Kidney capillary endothelial cell (primary cell): ENCODE measurements around the gene HMGXB4.

Source experiments
- DNase-seq: peaks from one replicate; pipeline ENCODE4 v3.0.0-alpha.2; 2018; ENCODE audit warnings: low spot score

HMGXB4 gene

GRCh38 chr22:35326854-35327562 is 69.7 kb downstream of the HMGXB4 start:
- DNase-seq, result no peak

- no peak for DNase-seq
Observed at GRCh38 chr22:35327690-35328471, 70.6 kb downstream of the HMGXB4 start.

- no peak for DNase-seq
Observed at GRCh38 chr22:35328472-35328885, 71.2 kb downstream of the HMGXB4 start.

- no peak for DNase-seq
Observed at GRCh38 chr22:35329114-35329847, 72.0 kb downstream of the HMGXB4 start.

- DNase-seq, result peak; percentile 68
Observed at GRCh38 chr22:35330258-35330861, 73.1 kb downstream of the HMGXB4 start.

GRCh38 chr22:35332278-35332677 is 75.0 kb downstream of the HMGXB4 start:
- DNase-seq, result no peak

- no peak for DNase-seq
Observed at GRCh38 chr22:35333220-35333619, 75.9 kb downstream of the HMGXB4 start.

GRCh38 chr22:35334004-35334403 is 76.7 kb downstream of the HMGXB4 start:
- DNase-seq, result no peak

GRCh38 chr22:35335468-35335867 is 78.2 kb downstream of the HMGXB4 start:
- DNase-seq, result no peak

- no peak for DNase-seq
Observed at GRCh38 chr22:35335936-35336781, 78.9 kb downstream of the HMGXB4 start.

GRCh38 chr22:35337932-35338331 is 80.6 kb downstream of the HMGXB4 start:
- no peak for DNase-seq

GRCh38 chr22:35341090-35341874 is 84.0 kb downstream of the HMGXB4 start:
- DNase-seq, result no peak

- no peak for DNase-seq
Observed at GRCh38 chr22:35342390-35342789, 85.1 kb downstream of the HMGXB4 start.

- no peak for DNase-seq
Observed at GRCh38 chr22:35343664-35344550, 86.6 kb downstream of the HMGXB4 start.

GRCh38 chr22:35344956-35345690 is 87.8 kb downstream of the HMGXB4 start:
- DNase-seq, result no peak
